Activated T-cell treated with anti-CD3 and anti-CD28 coated beads for 24 hours (primary cell): ENCODE measurements around the gene RNF144A.
"Not testable (repeated sequence)": the region's sequence is repeated elsewhere in the genome, so short reads cannot be mapped to it uniquely, and the experiment has no call there.

ENCODE experiments used
- DNase-seq: peaks from one replicate; pipeline ENCODE4 v3.0.0-alpha.2; 2020; ENCODE audit warnings: low read depth

Gene RNF144A

DNA sequence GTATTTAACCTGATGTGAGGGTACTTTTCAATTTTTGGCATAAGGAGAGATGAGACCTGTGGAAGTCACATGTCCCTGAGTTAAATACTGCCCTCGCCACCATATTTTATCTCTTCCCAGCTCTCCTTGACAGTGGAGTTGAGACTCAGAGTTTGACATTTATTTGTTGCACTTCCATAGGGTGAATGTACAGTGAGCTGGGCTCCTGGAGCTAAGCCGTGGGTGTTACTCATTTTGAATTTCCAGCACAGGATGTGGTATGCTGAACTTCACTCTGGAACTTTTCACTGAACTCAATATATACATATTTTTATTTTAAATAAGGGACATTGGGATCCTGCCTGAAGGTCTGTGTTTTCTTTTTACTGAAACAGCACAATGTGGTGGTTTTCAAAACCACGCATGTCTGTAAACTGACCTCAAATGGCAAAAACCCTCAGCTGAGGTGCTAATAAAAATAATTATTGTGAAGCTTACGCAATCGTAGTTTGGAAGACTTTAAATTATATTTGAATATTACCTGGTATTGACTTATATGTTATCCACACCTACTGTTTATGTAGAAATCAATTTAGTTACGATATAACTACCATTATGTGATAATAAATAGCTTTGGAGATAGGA is 12.1 kb downstream of the RNF144A start:
- DNase-seq = no peak

DNA sequence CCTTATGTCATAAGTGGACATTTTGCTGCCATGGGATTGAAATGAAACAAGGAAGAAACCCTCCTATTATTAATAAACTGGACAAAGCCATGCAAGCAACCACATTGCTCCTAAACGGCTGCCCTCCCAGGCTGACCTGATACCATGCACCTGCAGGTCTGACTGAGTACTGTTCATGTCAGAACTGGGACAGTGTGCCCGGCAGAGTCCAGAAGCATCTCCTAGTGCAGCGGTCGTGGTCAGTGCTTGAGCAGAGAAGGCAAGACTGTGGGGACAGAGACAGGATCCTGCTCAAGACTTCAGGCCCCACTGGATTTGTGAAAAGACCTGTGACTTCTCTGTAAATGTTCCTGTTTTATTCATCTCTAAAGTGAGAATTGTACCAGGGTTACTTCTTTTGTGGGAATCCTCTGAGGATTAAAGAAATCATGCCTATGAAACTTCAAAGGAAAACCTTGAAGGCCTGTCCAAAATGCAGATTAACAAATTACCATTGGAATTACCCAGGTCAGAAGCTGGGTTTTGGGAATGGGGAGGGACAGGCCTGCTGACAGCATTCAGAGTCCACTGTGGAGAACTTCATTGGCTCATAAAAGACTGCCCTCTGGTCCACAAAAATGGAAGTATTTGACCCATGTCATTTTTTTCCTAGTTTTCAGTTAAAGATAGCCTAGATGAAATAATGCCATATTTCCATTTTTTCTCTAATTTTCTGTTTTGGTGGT is 13.9 kb downstream of the RNF144A start:
- DNase-seq = no peak

GRCh38 chr2:6931753-6932152 is 14.5 kb downstream of the RNF144A start:
- no peak for DNase-seq

- no peak for DNase-seq
These were observed 15.0 kb downstream of the RNF144A start for GRCh38 chr2:6932206-6932605.

DNA sequence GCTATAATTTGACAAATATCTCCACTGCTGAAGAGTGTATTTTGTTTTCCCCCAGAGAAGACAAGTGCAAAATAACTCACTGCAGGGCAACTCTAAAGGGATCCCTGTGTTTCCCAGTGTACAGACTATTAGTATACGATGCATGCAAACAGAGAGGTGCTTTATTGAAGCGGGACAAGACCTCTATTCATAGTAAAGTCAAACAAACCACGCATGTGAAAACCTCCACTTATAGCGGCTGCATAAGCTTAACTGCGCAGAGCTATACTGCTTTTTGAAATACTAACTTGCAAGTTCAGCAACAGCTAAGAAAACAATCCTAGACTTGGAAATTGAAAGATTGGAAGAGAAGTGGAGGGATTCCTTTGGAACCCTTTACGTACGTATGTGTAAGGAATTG is 15.6 kb downstream of the RNF144A start:
- no peak for DNase-seq

- no peak for DNase-seq
These were observed 16.7 kb downstream of the RNF144A start for GRCh38 chr2:6933911-6934310.

DNA sequence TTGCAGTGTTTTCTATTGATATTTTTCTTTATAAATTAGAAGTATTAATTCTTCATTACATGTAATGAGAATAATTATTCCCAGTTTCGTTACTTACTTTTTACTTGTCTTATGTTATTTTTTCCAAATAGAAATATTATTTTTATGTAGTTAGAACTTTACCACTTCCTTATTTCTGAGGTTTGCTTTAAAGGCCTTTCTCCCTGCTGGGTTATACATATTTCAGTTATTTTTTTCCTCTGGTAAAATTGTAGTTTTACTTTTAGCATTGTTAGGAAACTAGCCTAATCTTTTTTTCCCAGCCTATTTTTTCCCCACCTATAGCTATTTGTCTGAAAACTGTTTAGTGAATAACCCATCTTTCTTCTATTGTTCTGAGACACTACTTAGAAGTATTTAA is 17.1 kb downstream of the RNF144A start:
- no peak for DNase-seq

GRCh38 chr2:6934758-6935651 is 17.8 kb downstream of the RNF144A start:
- no peak for DNase-seq

DNA sequence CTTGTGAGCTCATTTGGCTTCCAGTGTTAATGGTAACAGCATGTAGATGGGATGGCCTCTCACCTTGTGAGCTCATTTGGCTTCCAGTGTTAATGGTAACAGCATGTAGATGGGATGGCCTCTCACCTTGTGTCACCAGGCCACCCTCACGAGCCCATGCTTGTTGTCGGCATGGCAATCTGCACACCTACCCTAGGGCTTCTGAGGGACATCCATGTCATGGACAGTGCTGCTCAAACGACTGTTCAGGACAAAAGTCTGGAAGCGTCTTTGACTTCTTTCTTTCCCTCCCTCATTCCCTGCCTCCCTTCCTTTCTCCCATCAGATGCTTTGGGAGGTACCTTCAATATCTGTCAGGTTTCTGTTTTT is 18.4 kb downstream of the RNF144A start:
- DNase-seq = not testable (repeated sequence)

GRCh38 chr2:6937157-6937556 is 19.9 kb downstream of the RNF144A start:
- DNase-seq = no peak

GRCh38 chr2:6937582-6937981 is 20.4 kb downstream of the RNF144A start:
- no peak for DNase-seq

DNA sequence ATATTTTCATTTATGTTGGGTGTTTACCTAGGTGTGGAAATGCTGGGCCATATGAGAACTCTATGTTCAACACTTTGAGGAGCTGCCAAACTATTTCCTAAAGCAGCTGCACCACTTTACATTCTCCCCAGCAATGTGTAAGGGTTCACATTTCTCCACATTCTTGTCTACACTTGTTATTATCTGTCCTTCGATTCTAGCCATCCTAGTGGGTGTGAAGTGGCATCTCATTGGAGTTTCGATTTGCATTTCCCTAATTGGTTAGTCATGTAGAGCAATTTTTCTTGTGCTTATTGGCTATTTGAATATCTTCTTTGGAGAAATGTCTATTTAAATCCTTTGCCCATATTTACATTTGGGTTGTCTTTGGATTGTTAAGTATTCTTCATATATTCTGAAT is 21.9 kb downstream of the RNF144A start:
- DNase-seq = no peak

GRCh38 chr2:6940820-6941219 is 23.6 kb downstream of the RNF144A start:
- no peak for DNase-seq

DNA sequence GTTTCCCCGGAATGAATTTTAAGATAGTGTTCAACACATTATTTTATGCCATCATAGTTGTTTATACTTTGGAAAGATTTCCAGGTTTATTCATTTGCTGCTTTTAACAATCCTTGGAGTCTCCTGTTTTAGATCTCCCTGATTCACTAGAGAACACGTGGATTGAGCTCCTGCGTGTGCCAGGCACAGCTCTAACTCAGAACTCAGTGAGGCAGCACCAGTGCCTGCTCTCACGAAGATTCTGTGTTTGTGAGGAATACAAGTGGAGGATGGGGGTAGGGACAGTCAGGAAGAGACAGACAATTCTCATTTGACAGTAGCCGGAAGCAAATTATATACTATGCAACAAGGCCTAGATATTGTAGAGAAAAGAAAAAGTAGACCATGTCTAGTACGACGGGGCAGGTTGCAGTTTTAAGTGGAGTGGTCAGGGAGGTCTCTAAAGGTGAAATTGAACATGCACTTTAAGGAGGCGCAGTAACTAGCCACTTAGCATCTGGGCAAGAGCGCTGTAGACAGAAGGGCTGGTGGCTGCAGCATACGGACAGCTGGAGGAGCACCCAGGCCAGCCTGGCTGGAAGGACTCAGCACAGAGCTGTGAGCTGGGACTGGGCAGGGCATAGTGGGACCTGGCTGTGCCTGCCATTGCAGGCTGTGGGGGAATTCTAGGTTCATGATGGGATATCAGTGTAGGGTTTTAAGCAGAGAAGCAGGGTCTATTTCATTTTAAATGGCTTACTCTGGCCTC is 24.3 kb downstream of the RNF144A start:
- no peak for DNase-seq

DNA sequence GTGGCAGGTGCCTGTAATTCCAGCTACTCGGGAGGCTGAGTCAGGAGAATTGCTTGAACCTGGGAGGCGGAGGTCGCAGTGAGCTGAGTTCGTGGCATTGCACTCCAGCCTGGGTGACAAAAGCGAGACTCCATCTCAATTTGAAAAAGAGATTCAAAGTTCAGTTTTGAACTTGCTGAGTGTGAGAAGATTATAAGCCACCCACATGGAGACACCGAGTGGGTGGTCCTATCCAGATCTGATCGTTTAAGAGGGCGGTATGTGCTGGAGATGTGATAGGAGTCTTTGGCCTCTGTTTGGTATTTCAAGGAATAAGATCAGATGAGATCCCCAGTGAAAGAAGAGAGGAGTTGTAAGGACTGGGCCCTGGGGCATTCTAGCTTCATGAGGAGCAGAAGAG is 25.6 kb downstream of the RNF144A start:
- no peak for DNase-seq

- DNase-seq = no peak
These were observed 26.3 kb downstream of the RNF144A start for GRCh38 chr2:6943523-6943922.

DNA sequence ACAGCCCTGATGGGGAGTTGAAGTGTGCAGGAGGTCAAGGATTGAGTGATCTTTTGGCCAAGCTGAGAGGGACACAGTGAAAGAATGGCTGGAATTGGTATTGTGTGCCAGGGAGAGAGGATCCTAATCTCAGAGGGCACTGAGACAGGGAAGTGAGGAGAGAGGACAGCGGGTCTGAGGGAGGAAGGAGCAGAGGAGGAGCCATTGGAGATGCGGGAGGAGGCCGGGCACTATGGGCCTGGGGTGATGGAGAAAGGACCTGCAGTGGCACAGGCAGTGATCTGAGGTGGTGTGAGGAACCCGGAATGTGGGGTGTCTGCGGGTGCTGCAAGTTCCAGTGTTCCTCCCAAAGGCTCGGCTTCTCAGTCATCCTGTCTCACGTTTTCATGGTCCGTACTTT is 26.8 kb downstream of the RNF144A start:
- DNase-seq = no peak

GRCh38 chr2:6944555-6944954 is 27.3 kb downstream of the RNF144A start:
- DNase-seq = no peak

- no peak for DNase-seq
These were observed 28.0 kb downstream of the RNF144A start for GRCh38 chr2:6945087-6945813.

DNA sequence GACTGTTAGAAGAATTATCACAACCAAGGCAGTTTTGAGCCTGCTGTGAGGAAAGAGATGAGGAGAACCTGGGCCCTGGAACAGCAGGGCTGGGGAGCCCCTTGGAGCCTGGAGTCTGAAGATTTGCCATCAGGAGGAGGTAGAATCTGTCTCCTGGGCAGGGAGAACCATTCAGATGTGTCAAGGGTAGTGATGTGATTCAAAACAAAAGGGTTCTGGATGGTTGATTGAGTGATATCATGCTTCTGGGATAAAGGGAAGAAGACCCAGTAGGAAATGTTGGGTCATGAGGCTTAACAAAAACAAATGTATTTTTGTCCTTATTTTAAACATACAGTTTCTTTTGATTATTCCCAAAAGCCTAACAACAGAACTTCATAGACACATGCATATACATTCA is 28.6 kb downstream of the RNF144A start:
- DNase-seq = no peak

DNA sequence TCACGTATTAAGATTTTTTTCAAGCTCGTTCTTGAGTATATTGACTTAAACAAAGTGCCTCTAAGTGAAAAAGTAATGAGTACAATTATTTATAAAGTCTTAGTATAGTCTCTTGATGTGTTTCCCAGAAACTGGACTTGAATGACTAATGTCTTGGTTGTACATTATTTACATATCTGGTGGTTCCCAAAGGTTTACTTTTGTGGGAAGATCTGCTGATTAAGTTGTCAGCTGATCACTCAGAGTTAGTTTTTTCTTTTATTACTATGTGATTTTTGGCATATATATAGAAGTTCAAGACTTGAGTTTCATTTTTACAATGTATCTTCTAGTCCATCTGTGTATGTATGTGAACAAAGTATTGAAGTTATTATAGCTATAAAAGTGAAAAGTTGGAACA is 29.5 kb downstream of the RNF144A start:
- DNase-seq = no peak
